GM10847 (cell line): Measurements from ENCODE around the gene JPH2.

ENCODE experiments used
- POLR2A ChIP-seq: IDR thresholded peaks from 2 replicates; pipeline ENCODE4 v1.6.1; 2011; ENCODE audit not compliant: insufficient read length; ENCODE audit errors: extremely low read depth

Gene JPH2

DNA sequence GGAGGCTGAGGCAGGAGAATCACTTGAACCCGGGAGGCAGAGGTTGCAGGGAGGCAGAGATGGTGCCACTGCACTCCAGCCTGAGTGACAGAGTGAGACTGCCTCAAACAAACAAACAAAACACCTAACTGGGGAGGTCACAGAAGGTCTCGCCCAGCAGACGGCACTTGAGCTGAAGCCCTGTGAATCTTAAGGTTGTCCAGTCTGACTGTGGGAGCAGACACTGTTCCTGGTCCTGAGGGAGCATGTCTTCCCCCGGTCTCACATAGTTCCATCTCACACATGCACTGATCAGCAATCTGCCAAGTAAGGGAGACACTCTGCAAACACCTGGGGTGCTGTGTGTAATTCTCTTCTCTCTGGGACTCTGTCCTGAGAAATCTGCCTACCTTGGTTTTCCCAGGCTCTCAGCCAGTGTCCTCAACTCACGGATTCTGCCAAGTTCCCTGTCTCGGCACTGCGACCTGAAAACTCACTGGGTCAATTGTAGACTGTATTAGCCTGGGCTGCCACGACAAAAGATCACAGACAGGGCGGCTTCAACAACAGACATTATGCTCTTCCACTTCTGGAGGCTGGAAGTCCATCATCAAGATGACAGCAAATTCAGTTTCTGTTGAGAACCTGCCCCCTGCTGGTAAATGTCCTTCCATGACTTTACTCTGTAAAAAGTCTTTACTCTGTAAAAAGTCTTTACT is 94.3 kb downstream of the JPH2 start:
- TF ChIP-seq POLR2A = no peak

DNA sequence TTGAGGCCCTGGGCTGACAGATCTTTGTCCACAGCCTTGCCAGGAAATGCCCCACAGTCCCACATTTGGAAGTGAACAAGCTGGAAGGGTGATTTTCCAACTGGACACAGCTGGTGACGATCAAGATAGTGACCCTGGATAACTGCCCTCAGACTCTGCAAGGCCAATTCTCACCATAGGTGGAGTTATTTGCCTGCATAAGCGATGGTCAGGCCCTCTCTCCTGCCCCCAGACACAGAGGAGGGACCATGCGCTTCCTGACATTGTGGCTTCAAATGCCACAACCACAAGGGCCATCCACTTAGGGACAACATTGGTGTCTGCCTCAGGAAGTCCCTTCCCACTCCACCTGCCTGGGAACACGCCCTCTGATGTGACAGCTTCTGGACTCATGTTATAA is 96.0 kb downstream of the JPH2 start:
- TF ChIP-seq POLR2A = no peak

DNA sequence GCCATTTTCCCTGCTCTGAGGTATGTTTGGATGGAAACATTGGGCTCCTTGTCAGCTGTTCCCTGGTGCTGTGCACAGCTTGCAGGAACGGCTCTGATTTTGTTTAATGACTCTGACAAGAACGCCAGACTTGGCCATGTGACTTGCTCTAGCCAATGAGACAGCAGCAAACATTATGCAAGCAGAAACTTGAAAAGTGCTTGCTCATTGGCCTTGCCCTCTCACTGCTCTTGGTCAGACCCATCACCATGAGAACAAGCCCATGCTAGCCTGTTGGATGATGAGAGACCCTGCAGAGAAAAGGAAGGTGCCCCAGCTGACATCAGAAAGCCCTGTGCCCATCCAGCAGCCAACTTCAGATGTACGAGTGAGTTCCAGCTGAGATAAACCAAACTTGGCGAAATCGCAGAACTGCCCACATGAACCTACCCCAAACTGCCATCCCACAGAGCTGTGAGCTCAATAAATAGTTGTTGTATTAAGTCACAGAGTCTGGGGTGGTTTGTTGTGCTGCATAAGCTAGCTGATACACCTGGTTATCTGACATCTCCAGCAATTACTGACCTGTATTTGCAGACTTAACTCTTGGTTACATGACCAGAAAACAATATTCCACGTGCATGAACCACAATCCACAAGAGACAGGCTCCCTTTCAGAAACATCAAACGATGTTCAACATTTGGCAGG is 96.9 kb downstream of the JPH2 start:
- no peak for TF ChIP-seq POLR2A

DNA sequence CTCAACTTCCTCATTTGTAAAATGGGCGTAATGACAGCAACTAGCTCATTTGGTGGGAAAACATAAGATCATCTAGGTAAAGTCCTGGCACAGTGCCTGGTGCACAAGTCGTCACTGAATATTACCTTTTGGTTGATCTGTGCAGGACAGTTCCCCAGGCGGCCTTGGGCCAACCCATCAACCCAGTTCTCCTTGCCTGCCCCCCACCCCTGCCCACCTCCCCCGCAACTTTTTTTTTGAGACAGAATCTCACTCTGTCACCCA is 99.2 kb downstream of the JPH2 start:
- TF ChIP-seq POLR2A = no peak

DNA sequence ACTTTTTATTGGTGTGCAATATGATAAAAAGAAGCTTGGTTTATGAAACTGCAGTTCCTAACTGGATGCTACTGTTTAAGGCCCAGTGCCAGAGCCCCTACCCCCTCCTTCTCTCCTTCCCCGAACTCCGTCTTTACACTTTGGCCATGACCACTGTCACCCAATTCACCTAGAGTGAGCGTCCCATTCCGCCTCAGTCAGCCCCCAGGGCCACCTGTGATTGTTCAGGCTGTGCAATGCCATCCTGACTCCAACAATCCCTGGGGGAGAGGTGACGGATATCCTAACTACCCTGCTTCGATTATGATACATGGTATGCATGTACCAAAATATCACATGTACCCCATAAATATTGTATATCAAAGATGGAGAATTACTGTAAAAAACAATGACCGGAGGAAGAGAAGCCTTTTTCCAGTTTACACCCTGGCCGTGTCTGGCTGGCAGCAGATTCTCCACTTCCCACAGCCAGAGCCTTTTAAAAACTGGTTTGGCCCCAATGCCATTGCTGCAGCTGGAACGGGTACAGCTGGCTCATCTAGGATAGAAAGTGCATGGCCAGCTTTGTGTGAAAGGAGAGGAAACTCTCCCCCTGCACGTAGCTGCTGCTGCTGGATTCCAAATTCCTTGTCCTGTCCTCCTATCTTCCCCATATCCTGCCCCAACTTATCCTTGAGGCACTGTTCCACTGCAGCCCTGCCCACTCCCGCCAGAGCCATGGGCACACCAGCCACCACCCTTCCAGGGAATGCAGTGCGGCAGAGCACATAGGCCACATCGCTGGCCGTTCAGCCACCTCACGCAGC is 99.7 kb downstream of the JPH2 start:
- no peak for TF ChIP-seq POLR2A

DNA sequence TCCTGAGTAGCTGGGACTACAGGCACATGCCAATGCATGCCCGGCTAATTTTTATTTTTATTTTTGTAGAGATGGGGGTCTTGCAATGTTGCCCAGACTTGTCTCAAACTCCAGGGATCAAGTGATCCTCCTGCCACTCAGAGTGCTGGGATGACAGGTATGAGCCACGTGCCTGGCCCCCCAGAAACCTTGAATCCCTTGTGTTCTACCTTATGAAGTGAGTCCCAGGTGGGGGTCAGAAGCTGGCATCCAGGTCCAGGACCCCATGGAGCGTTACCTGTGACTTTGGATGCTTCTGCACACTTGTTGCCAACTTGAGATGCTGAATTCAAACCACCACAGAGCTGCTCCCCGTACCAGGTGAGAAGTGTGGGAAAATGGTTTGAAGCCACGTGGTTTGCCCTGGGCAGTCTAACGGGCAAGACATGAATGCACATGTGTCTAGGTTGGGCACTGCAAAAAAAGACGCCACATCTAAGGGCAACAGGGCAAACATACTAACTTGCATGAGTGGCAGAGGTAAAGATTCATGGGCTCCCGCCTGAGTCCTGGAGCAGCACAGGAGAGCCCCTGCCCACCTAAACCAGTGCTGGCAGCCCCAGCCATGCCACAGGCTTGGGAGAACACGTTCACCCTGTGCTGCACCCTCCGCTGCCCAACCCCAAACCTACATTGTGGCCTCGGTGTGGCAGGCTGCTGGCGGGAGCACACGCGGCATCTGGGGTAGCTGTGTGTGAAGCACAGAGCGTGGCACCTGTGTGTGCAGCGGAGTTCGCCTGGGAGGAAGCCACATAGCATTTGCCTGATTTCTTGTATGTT is 101.2 kb downstream of the JPH2 start:
- TF ChIP-seq POLR2A = no peak

DNA sequence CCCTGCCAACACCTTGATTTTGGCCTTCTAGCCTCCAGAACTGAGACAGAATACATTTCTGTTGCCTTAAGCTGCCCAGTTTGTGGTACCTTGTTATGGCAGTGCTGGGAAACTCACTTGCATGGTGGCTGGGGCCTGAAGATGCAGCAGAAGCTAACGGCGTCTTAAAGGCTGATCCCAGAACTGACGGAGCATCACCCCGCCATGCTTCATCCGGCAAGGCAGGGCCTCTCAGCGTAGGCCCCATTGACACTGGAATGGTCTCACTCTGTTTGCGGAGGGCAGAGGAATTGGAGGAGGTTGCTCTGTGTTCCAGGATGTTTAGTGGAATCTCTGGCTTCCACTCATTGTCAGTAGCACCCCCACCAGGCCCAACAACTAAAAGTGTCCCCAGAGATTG is 102.1 kb downstream of the JPH2 start:
- no peak for TF ChIP-seq POLR2A

DNA sequence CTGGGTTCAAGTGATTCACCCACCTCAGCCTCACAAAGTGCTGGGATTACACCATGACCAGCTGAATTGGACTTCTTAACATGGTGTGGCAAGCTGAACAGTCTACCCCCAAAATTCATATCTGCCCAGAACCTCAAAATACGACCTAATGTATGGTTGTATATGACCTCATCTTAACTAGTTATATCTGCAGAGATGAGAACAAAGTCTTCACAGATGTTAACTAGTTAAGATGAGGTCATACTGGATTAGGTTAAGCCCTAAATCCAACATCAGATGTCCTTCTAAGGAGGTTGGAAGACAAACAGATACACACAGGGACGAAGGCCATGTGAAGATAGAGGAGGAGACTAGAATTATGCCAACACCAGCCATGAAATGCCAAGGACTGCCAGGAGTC is 102.5 kb downstream of the JPH2 start:
- TF ChIP-seq POLR2A = no peak

DNA sequence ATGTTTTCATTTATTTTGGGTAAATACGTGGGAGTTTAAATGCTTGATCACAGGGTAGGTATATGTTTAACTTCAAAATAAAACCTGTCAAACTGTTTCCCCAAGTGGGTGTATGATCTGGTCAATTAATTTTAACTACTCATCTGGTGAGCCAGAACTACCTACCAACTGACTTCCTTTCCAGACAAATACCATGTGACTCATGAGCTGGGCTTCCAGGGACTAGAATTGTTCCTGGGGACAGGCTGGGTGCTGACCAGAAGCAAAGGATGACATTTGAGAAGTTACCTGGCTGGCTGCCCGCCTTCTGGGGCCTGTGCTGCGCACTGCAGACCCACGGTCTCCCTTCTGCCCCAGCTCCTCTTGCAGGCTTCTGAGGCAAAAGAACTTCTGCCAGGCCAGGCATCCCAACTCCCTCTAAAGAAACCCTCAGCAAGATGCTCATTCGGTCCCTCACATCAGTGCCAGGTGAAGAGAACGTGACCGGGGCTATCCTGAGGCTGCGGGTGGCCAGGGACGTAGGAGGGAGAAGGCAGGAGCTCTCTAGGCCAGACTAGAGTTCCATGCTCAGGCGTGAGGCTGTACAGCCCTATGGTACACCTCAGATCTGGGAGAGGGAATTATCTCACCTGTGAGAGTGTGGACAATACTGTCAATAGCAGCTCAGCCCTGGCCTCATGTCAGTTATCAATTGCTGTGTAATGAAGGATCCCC is 103.6 kb downstream of the JPH2 start:
- TF ChIP-seq POLR2A = no peak

DNA sequence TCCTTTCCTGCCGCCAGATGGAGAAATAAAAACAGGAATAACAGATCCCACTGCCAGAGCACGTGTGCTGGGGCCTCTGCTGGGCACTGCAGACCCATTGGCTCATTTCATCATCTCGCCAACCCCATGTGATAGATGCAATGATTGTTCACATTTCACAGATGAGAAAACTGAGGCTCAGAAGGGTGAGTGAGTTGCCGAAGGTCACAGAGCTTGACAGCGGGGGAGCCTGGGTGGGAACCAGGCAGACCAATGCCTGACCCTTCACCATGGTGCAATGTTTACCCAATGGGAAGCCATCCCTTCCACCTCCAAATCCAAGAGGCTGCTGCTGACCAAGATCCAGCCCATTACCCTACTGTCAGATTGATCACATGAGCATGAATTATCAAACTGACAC is 105.1 kb downstream of the JPH2 start:
- no peak for TF ChIP-seq POLR2A

DNA sequence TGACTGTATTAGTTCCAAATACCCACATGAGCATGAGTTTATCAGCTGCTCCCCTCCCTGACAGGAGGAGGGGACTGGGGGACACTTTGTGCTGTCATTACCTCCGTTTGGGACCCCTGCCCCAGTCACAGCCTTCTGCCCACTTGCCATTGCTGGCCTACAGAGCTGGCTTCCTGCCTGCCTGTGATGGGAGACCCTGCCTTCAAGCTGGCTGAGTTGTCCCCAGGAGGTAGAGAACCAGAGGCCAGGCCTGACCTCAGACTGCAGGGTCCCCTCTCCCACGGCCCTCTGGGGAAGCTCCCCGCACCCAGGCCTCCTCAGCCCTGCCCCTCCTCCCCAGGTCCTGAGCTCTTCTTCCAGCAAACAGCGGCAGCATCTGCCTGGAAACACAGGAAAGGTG is 105.5 kb downstream of the JPH2 start:
- TF ChIP-seq POLR2A = no peak

DNA sequence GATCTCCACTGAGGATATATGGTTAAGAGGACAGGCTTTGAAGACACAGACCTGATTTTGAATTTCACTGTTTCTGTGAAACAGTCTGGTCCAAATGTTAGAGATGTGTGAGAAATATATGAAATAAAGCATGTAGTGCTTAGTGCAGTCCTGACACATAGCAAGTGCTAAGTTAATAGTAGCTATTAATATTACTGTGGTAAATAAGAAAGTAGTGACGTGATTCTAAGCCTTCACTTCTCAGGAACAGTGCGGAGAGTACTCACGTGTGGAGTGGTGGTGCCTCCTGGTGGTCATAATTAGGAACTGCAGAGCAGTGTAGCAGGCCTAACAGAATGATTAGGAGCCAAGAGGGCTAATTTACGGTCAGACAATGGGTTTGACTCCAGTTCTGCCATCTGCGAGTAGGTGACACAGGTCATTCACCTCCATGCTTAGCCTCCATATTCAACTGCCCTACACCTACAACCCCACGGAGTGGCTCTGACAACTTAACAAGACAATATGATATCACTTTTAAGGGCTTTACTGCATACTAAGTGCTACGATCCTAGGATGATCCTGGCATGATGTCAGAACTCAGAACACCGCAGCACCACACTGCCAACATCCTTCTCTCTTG is 106.2 kb downstream of the JPH2 start:
- TF ChIP-seq POLR2A = no peak

DNA sequence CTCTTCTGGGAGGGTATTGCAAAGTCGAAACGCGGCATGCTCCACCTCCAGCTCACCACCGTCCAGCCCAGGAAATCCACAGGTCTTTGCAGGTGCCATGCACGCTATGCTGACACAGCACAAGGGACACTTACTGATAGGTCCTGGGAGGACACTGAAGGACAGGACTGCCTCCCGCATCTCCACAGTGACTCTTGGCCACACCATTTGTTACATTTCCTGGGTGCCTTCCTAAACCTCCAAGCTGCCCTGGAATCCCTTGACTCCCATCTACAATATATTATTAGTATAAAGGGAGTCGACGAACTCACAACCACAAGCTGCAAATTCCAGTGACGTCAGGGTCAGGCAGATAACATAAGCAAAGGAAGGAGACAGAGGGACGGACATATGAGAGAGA is 106.9 kb downstream of the JPH2 start:
- TF ChIP-seq POLR2A = no peak

DNA sequence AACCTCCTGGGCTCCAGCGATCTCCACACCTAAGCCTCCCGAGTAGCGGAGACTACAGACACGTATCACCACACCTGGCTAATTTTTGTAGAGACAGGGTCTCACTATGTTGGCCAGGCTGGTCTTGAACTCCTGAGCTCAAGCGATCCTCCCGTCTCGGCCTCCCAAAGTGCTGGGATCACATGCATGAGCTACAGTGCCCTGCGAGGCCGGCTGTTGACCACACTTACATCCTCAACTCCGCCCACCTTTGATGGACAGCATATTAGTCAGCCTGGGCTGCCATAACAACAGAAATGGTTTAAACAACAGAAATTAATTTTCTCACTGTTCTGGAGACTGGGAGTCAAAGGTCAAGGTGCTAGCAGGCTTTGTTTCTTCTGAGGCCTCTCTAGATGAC is 107.7 kb downstream of the JPH2 start:
- no peak for TF ChIP-seq POLR2A

DNA sequence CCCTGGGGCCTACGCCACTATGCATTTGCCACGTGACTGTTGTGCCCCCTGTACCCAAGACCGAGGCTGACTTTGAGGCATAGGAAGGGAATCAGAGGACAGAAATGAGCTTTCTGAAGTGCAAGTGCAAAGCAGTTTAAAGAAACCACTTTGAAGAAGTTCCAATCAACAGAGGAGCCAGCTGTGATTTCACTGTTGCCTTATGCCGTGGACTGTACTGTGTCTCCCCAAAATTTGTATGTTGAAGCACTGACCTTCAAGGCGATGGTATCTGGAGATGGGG is 111.1 kb downstream of the JPH2 start:
- TF ChIP-seq POLR2A = no peak

DNA sequence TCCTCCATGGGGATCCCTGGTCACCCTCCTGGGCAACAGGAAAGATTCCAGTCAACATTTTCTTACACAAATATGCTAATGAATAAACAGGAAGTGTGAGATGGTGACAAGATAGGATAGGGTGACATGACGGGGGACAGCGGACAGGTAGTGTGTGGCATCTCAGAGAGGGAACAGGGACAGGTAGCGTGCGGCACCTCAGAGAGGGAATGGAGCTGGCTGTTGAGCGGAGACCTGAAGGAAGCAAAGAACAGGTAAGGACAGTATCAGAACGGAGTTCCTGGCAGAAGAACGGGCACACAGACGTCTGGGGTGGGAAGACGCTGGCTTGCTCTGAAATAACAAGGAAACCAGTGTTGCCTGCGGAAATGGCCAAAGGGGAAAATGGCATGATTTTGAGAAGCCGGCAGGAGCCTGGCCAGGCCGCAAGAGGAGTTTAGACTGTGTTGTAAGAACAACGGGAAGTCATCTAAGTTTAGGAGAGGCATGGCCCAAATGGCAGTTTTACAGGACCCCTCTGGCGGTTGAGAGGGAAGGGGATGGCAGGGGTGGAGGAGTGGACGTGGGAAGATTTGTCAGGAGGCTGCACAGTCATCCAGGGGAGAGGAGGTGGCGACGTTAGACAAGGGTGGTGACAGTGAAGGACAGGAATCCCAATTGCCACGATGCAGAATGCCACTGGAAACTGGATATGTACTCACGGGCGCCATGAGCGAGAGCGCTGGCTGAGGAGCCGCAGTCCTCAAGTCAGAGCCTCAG is 111.6 kb downstream of the JPH2 start:
- no peak for TF ChIP-seq POLR2A
